ENCODE data around the gene ALLC.

The ALLC gene

DNA sequence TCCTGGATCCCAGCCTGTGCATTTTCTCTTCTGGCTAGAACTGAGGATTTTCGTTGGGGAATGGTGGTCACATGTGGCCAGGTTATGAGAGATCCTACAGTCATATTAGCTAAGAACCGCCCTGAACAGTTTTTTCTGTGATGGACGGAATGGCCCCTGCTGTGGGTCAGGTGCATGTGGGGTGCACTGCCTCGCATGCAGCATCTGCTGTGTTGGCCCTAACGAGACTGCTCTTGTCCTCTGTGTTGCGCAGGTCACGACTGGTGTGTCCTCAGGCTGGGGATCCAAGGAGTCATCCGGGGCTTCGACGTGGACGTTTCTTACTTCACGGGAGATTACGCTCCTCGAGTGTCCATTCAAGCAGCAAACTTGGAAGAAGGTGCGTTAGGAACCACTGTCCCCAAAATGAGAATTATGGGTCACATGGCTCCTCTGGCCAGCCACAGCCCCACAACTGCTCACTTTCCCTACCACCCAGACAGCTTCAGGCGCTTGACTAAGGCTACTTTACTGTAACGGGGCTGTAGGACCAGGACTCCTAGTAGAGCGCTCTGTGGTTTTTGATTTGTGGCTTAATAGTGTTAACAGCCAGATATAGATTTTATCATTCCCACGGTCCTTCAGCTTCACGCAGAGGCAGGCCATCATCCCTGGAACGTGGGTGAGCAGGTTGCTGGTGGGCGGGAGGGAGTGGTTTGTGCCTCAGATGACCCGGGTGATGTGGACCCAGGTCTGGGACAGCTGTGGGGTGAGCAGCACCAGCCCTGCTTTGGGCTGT lies 21.8 kb downstream of the ALLC start:
- no peak for TF ChIP-seq CTCF (IDR thresholded peaks at IDR 0.05)

DNA sequence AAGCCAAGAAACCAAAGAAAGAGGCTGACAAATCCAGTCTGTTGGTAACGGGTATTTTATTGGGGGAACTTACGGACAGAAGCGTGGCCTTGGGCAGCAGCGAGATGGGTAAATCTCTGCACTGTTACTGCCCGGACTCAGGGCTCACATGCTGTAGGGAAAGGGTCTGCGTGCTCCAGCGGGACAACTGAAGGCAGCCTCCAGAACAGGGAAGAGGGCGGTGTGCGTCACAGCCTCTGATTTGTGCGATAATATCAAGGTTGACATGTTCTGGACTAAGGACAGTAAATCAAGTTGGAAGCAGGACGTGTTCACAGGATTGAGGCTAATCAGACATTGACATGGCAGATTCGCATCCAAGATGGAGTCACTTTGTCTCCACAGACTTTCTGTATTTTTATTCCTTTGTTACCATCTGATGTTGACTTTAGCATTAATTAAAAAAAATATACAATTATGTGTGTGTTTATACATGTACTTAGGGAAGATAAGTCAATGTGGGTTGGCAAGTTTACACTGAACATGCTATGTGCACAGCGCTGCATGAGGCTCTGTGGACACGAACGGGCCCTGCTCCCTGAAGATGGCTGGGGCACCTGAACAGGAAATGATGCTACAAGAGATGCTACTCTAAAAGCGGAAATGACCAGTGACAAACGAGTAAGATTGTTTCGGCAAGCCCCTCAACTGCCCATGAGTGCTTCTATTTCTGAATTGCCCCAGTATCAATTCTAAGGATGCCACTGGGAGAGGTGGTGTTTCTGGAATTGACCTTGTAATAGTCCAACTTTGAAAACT lies 22.7 kb downstream of the ALLC start:
- TF ChIP-seq CTCF (IDR thresholded peaks at IDR 0.05), result no peak

DNA sequence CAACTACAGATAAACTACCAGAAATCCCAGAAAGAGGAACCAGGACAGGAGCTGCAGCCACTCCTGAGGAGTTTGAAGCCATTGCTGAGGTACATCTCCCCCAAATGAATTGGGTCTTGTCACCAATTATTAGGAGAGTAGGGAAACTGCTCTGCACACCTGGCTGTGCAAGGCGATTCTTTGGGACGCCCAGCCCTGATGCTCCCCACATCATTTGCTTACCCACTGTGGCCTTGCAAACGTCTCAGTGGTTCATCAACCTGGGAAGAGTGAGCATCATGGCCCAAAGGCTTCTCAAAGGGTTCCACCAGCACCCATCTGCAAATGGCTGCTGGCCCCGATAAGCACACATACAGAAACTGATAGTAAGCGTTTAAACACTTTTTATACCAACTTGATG lies 23.6 kb downstream of the ALLC start:
- TF ChIP-seq CTCF (IDR thresholded peaks at IDR 0.05), result no peak

GRCh38 chr2:3682811-3683210 lies 24.8 kb downstream of the ALLC start:
- TF ChIP-seq CTCF (IDR thresholded peaks at IDR 0.05), result no peak

DNA sequence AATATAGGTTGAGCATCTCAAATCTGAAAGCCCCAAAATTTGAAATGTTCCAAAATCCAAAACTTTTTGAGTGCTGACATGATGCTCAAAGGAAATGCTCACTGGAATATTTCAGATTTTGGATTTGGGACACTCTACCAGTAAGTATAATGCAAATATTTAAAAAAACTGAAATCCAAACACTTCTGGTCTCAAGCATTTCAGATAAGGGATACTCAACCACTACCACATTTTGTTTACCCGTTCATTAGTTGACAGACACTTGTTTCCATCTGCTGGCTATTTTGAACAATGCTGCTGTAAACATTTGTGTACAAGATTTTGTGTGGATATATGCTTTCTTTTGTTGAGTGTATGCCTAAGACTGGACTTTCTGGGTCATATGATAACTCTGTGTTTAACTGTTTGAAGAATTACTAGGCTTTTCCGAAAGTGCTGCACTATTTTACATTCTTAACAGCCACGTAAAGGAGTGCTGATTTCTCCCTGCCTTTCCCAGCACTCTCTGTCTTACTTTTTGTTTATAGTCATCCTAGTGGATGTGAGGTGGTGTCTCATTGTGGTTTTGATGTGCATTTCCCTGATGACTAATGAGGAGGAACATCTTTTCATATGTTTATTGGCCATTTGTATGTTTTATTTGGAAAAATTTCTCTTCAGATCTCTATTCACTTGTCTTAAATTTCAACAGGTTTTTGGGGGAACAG lies 25.9 kb downstream of the ALLC start:
- no peak for TF ChIP-seq CTCF (IDR thresholded peaks at IDR 0.05)

DNA sequence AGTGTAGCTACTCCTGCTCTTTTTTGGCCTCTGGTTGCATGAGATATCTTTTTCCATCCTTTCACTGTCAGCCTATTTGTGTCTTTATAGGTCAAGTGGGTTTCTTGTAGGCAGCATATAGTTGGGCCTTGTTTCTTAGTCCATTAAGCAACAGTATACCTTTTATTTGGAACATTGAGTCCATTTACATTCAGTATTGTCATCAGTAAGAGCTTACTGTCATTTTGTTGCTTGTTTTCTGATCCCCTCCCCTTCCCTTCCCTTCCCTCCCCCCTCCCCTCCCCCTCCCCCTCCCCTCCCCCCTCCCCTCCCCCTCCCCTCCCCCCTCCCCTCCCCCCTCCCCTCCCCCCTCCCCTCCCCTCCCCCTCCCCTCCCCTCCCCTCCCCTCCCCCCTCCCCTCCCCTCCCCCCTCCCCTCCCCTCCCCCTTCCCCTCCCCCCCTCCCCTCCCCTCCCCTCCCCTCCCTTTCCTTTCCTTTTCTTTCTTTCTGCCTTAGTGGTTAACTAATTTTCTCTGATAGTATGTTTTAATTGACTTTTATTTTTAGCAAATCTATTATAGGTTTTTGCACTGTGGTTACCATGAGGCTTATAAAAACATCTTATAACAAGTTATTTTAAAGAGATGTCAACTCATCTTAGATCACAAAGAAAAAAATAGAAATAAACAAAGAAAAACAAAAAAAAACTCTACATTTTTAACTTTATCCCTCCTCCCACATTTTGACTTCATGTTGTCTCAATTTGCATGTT lies 32.2 kb downstream of the ALLC start:
- TF ChIP-seq CTCF (IDR thresholded peaks at IDR 0.05), result no peak

DNA sequence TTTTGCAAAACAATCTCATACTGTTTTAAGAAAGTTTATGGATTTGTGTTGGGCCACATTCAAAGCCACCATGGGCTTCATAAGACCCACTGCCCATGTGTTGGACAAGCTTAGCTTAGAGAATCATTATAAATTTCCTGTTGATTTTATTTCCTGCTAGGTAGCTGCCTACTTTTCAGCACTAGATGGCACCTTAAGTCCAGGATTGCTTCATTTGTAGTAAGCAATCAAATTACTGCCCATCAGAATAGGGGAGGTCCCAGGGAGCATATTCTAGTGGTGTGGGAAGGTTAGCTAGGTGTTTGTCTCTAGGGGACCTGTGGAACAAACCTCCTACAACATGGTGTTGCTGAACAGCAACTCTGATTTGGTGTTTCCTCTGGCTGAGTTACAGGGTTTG lies 34.4 kb downstream of the ALLC start:
- peak; percentile 72 for TF ChIP-seq CTCF (IDR thresholded peaks at IDR 0.05)
